HG03378 (cell line): ENCODE data around the gene EML3.
"Not testable (repeated sequence)": the region's sequence is repeated elsewhere in the genome, so short reads cannot be mapped to it uniquely, and the experiment has no call there.

ENCODE experiments used
- ATAC-seq: cut with Tn5 transposase; IDR thresholded peaks from one replicate; pipeline ENCODE4 v1.9.1; 2021; ENCODE audit warnings: mild to moderate bottlenecking, moderate library complexity; ENCODE audit not compliant: unreplicated experiment

EML3 gene

DNA sequence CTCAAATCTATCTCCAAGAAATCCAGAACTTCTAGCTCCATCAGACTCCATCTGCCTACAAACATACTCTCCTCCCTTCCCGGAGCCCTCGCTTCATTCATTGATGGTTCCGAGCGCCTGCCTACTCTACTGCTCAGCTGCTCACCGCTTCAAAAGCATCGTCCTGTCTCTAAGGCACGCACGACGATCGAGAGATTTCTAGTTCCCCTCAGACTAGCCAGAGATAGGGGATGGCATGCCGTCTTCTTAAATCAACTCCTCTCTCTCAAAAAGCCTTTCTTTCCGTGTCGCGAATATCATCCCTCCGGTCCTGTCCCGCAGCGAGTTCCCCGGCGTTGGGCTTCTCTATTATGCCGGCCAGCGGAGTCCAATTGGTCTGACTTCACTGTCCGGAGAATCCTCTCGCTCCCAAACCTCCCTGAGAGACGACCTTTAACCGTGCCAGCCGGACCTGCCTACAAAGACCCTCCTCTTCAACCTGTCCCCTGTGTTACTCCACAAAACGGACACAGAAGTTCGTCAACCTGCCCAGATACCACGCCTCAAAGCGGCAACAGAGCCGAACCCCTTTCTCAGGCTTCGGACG lies 39.5 kb downstream of the EML3 start:
- ATAC-seq, result no peak

DNA sequence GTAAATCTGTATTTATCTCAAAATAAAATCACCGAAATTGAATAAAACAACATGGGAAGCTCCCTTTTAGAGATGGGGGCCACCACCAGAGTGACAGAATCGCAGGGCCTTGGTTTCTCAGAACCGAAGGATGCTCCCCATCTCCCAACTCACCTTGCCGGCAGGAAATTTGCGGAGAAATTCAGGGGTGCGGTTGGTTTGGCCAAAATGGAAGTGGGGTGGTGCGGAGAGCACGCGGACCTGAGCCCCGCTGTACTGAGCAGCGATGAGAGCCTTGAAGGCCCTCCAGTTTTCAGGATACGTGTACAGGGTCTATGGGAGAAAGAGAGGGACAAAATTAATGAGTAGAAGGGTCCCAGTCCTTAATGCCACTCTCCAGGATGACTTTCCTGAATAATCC lies 40.1 kb downstream of the EML3 start:
- ATAC-seq, result no peak

DNA sequence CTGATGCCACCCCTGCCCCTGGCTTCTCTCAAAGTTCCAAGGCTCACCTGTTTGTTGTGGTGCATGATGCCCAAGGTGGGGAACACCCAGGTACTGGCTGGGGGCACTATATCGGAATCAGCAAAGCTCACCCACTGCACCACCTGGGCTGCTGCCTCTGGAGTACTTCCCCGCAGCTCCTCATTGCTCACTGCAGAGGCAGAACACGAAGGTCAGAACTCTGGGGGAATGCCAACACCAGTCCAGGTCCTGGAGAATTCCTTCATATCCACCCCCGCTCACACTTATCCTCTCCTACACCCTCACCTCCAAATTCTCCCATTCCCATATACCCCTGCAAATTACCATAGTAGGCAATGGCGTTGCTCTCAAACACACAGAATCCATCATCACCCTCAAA lies 41.1 kb downstream of the EML3 start:
- not testable (repeated sequence) for ATAC-seq

DNA sequence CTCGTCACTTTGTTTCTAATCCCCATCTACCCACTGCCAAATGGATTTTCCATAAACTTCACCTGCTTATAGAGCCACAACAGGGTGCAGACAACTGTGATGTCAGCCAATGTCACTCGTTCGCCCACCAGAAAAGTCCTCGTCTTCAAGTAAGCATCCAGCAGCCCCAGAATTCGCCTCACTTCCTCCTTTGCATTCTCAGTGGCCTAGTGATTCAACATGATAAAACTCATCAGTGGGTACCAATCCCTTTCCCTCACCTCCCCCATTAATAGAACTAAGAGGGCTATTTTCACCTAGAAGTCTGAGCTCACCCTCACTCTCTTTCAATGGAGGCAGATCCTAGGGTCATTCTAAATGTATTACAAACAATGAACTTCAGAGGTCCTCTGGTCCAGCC lies 41.7 kb downstream of the EML3 start:
- ATAC-seq, result not testable (repeated sequence)

DNA sequence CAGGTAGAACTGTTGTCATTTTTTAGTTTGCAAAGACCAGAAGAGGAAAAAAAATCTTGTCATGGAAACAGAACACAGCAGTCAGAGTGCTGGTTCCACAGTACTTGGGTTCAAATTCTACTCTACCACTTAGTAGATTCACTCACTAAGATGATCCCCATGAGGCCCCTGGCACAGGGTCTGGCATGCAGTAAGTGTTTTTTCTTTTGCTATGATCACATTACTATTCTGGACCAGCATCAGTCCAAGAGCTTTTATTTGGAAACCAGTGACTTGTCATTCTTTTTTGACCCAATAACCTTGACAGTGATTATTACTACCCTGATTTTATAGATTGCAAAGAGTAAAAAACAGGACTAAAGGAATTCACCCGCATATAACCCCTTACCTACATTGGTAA lies 43.0 kb downstream of the EML3 start:
- no peak for ATAC-seq

DNA sequence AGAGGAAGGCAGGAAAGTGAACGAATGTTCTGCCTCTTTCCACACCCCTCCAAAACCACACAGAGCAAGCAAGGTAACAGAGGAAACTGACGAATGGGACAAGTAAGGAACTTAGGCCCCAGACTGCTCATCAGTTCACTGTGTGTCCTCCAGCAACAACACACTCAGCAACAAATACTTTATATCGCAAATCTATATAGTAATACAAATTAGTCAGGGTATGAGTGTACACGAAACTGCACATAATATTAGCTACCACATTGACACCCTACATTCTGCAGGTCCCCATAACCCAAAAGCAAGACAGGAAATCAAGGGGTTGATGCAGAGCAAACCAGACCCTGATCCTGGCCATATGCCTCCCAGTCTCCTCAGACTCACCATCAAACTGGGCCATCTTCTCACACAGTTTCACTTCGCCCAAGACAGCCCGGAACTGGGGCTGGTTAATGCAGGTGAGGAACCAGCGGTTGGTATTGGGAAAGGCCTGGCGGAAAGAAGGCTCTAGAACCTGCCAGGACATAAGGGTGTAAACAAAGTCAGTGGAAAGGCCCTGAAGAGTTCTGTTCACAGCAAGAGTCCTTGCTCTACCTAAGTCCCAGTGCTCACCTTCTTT lies 45.4 kb downstream of the EML3 start:
- no peak for ATAC-seq

DNA sequence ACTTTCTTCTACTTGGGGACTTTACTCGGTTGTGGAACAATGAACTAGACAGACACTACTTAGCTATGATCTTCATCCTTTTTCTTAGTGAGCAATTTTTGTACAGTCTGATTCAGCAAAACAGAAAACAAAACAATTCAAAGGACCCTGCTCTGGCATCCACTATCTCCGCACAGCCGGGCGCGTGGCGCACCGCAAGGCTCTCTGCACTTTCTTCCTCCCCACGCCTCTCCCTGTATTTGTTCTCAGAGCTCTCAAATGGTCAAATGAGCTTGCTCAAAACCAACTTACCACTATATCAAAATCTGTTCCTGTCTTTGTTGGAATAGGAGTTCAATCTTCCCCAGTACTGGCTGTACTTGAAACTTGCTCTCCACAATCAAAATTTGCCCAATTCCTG lies 46.3 kb downstream of the EML3 start:
- no peak for ATAC-seq

DNA sequence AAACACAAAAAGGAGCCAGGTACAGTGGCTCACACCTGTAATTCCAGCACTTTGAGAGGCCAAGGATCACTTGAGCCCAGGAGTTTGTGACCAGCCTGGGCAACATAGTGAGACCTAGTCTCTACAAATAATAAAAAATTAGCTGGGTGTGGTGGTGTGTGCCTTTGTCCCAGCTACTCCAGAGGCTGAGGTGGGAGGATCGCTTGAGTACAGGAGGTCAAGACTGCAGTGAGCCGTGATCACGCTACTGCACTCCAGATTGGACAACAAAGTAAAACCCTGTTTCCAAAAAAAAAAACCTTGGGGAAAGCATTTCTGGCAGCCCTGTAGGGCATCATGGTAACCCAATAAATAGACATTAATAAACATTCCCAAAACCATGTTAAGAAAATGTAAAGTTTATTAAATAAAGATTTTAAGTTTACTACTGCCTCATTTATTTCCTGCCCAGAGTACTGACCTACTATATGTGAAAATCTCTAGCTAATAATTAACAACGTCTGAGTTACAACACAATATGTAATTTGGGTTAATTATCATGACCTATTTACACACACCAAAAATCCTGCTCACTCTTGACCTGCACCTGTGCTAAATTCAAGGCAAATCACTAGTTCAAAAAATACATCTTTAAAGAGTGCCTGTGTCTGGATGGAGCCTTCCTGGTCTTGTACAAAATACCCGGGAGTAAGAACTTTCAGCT lies 47.3 kb downstream of the EML3 start:
- ATAC-seq, result no peak

DNA sequence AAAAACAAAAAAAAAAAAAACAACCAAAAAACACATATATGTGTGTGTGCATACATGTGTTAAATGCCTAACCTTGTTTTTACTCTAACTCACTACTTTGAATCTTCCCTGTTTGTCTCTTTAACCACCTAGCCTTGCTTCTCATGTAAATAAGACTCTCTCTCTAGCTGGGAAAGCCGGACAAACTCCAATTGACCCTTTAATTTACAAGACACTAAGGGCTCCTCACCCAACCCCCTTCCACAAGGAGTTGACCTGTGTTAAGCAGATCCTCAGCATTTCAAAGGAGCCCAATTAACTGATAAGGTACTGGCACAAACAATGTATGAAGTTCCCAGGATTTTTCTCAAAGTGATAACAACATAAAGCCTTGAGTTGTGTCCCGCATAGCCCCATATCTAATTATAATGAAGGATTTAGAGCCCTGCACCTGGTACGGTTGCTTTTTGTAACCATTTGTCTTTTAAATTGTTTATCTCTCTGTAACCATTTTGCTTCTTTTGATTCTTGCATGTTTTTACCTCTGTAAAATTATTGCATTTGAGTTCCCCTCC lies 50.8 kb downstream of the EML3 start:
- ATAC-seq, result not testable (repeated sequence)

DNA sequence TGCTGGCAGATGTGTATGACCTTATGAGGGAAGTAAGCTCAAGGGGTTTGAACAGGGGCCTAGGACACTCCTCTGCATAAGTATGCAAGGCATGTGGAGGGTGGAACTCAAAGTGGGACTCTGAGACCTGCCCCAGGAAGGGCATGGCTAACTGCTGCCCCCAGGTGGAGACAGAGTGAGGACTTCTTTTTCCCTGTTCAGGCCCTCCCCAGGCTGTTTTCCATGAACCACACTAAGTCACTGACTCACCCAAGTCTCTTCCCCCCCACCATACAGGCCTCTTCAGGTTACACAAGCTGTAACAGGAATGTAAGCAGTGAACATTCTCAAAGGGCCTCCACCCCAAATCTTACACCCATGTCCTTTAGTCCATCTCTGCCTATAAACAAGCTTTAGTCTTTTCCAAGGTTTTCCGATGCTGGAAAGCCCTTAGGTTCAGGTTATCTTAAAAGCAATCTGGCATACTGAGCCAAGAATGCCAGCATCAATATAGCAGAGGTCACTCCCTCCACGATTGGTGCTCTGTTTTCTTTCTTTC lies 51.9 kb downstream of the EML3 start:
- no peak for ATAC-seq

DNA sequence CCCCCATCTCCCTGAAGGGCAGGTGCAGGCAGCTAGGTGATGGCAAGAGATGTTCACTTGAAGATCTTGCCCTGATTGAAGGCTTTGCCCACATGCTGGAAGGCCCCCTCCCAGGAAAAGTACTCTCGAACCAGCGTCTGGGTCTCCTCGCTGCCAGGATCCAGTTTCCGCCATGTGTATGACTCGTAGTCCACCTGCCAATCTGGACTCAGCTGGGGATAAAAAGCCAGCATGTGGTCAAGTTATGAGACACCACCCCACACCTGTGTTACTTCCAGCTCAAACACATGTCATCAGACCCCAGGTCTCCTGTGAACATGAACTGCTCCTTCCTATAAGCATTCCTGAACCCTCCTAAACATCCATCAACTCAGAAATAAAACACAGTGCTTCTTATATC lies 52.9 kb downstream of the EML3 start:
- ATAC-seq, result not testable (repeated sequence)

DNA sequence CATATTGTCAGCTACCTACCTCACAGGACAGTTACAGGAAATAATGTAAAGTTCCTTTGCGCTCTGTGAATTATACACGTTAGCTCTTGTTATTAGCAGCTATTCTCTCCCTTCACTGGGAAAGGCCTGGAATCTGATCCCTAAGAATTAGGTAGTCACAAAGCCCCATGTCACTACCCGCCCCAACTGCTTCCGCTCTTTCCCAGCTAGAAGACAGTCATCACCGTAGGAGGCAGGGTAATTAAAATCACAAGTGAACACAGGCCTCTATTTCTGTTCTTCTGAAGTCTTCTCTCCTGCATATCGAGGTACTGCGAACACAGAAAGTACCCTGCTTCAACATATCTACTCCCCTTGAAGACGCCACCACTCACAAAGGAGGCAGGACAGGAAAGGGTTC lies 53.4 kb downstream of the EML3 start:
- ATAC-seq, result no peak

DNA sequence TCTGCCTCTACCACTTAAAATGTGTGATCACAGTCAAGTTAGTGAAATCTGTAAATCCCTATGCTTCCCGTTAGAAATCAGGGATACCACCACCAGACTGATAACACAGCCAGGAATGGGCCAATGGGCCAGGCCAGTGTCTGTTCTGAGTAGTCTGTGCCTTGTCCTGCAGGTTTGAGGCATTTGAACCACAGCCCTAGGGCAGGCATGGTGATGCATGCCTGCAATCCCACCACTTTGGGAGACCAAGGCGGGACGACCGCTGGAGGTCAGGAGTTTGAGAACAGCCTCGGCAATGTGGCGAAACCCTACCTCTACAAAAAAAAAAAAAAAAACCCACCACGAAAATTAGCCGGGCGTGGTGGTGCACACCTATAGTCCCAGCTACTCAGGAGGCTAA lies 53.9 kb downstream of the EML3 start:
- no peak for ATAC-seq

DNA sequence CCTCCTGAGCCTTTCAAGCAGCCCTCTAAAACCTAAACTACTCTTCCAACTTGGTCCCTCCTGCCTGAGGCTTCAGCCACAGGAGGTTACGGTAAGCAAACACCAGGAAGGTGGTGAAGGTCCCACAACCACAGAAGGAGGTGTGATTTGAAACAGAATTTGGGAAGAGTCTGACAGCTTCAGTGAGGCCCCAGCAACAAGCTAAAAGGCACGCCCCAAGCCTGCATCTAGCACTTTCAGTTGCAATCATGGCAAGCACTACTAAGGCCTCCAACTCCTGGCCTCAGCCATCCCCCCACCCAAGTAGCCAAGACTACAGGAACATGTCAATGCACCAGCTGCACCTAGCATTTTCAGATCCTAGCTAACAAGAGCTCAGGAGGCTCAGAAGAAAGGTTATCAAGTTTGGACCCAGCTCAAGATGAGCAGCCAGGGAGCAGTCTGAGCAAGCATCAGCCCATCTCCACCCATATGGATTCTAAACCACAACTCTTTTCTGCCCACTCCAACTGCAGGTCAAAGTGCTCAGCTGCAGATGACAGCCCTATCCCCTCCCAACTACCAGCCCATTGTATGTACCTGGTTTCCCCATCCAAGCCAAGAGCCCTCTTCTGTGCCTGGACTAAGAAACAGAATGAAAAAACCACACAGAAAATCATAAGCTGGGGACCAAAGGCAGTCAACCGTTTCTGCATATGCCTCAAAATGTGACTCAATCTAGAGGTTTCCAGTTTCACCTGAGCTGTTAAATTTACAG lies 55.5 kb downstream of the EML3 start:
- peak; percentile 25 for ATAC-seq

DNA sequence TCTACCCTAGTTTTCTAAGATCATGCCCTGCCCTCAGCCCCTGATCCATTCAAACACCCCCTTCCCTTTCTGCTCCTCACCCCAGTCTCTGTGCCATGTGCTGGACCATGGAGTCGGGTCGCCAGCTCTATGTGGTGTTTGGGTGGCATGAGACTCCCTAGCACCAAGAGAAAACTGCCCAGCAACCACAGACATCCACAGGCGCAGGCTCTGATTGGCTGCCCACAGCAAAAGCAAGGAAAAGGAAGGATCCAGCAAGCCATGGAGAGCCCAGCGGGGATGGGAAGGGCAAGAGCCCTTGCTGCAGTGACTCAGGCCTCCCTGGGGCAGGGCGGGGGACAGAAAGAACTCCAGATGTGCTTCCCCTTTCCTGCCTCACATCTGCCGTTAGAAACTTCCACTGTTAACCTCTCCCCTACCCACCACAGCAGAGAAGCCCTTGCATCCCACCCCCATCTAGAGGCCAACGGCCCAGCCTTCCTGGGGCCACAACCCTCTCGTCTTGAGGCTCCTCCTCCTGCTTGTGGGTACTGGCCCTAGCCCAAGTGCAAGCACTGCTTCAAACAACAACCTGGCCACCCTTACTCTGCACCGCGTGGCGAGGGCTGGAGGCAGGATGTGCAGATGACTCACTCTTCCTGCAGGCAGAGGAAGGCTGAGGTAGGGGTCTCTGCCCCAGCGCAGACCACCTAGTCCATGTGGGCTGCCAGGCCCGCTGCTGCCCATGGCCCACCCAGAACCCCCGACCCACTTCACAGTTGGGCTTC lies 56.3 kb downstream of the EML3 start:
- peak; percentile 32 for ATAC-seq

DNA sequence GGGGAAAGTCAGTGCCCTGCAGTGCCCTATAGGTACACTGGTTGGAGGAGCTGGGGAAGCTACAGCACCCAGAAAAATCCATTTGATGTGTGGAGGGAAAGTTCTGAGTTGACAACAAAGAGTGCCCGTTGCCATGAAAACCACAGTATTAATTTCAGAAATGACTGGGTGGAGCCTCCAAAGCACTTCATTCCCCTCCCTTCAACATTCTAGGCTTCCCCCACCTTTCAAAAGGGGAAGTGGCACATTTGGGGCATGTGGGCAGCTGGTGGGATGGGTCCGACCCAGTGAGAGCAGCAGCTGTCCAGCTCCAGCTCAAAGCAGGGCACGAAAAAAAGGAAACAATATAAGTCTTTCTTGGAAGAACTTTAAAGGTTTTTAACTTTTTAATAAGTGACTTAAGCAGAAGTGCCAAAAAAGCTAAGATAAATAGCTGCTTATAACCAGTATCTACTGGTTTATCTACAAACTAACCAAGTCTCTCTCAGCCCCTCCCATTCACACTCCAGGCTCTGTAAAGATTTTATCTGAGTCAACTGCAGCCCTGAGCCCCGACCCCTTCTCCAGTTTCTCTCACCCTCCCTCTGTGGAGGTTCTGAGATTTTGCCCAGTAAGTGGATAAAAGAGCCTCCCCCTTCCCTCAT lies 57.0 kb downstream of the EML3 start:
- ATAC-seq, result peak; percentile 34

DNA sequence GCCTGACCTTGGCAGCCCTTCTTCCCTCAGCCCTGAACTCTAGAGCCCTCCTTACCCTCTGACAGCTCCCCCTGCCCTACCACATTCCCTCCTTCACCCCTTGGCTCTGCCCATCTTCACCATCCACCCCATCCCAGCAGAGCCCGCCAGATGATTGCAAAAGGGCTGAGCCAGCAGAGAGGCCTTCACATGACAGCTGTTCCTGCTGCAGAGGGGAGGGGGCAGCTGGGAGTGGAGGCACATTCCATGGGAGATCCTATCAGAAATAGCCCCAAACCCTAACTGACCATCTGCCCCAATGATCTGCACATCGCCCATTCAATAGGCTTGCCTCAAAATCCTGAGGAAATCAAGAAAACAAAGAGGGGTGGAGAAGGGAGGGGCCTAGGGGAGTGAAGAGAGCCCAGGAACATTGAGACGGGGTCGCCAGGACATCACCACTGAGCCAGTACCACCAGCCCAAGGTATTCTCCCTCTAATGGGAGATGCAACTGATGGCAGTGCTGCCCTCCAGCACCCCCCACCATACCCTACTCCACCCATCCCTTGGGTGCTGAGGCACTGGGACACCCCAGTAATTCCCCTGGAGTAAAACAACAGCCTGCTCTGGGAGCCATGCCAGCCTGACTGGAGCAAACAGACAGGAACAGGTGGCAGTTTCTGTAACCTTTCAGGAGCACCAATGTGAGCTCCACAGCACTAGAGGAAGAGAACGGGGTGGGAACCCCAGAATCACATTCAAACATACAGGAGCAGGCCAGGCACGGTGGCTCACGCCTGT lies 58.0 kb downstream of the EML3 start:
- no peak for ATAC-seq

DNA sequence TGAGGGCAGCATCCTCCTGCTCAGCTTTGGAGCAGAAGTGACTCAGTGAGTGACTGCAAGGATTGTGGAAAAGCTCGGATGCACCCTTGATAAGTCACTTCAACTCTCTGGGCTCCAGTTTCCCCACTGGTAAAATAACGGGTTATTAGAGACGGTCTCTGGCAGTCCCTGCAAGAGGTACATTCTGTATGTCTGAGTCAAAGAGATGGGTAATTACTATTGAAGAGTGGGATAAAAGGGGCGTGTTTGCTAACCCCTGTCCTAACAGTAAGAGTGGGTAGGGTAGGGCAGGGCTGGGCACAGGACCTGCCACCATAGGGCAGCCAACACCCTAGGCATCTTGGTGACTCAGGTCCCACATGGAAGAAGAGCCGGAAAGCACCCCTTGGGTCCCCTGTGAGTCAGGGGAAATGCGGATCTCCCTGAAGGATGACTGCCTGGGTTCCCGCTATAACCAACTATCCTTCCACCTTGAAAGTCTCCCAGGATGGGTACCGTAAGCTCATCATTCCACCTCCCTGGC lies 58.7 kb downstream of the EML3 start:
- ATAC-seq, result no peak
